GM18873 (cell line): ENCODE measurements around the gene CHST11.

ENCODE experiments used
- ATAC-seq: cut with Tn5 transposase; IDR thresholded peaks from one replicate; pipeline ENCODE4 v1.9.1; 2021; ENCODE audit warnings: mild to moderate bottlenecking, moderate library complexity, moderate number of reproducible peaks; ENCODE audit not compliant: unreplicated experiment, low FRiP score

CHST11 gene

GRCh38 chr12:104659058-104659457 is 202.3 kb downstream of the CHST11 start:
- ATAC-seq = no peak

GRCh38 chr12:104662203-104662602 is 205.5 kb downstream of the CHST11 start:
- ATAC-seq = no peak

- no peak for ATAC-seq
Observed at GRCh38 chr12:104662908-104663307, 206.2 kb downstream of the CHST11 start.

GRCh38 chr12:104664351-104664750 is 207.6 kb downstream of the CHST11 start:
- no peak for ATAC-seq

GRCh38 chr12:104665296-104665695 is 208.5 kb downstream of the CHST11 start:
- ATAC-seq = no peak

- ATAC-seq = no peak
Observed at GRCh38 chr12:104667139-104667538, 210.4 kb downstream of the CHST11 start.

GRCh38 chr12:104668274-104668718 is 211.5 kb downstream of the CHST11 start:
- no peak for ATAC-seq

GRCh38 chr12:104669089-104669721 is 212.5 kb downstream of the CHST11 start:
- ATAC-seq = no peak

- peak; percentile 49 for ATAC-seq
Observed at GRCh38 chr12:104669851-104670337, 213.1 kb downstream of the CHST11 start.

GRCh38 chr12:104670439-104671408 is 214.0 kb downstream of the CHST11 start:
- ATAC-seq = no peak

GRCh38 chr12:104671409-104672095 is 214.8 kb downstream of the CHST11 start:
- ATAC-seq = peak; percentile 61

- ATAC-seq = no peak
Observed at GRCh38 chr12:104672096-104672445, 215.3 kb downstream of the CHST11 start.

GRCh38 chr12:104672501-104673265 is 215.9 kb downstream of the CHST11 start:
- ATAC-seq = no peak

GRCh38 chr12:104673294-104673693 is 216.5 kb downstream of the CHST11 start:
- ATAC-seq = no peak

GRCh38 chr12:104673696-104674482 is 217.1 kb downstream of the CHST11 start:
- no peak for ATAC-seq

- ATAC-seq = no peak
Observed at GRCh38 chr12:104676636-104677035, 219.9 kb downstream of the CHST11 start.

GRCh38 chr12:104677441-104678089 is 220.8 kb downstream of the CHST11 start:
- no peak for ATAC-seq

- ATAC-seq = no peak
Observed at GRCh38 chr12:104680070-104680469, 223.3 kb downstream of the CHST11 start.

- ATAC-seq = no peak
Observed at GRCh38 chr12:104680491-104680890, 223.7 kb downstream of the CHST11 start.
